Femur (tissue), 1 donor: Measurements from ENCODE around the gene MYO9A.
"Not testable (repeated sequence)": the region's sequence is repeated elsewhere in the genome, so short reads cannot be mapped to it uniquely, and the experiment has no call there.

ENCODE experiments used
- DNase-seq: peaks from one replicate; pipeline ENCODE4 v3.0.0-alpha.2; 2017

The MYO9A gene

GRCh38 chr15:72136170-72137051, 18.5 kb upstream of the MYO9A start:
- no peak for DNase-seq

GRCh38 chr15:72135719-72136118, 17.8 kb upstream of the MYO9A start:
- no peak for DNase-seq

DNA sequence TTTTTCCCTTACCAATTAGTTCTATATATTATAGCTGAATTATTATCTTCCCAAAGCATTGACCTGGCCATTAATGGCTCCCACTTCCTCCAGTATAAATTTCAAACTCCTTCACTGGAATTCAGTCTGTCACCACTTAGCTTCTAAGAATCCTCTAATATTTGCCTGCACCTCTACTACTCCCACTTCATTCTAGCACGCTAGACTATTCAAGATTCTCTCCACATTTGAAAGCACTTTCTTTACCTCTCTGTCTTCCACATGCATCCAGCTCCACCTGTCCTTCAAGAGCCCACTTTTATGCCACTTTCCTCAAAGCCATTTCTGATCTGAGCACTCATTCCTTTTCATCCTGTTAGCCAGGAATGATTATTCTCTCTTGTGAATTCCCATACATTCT, 15.3 kb upstream of the MYO9A start:
- DNase-seq: no peak

DNA sequence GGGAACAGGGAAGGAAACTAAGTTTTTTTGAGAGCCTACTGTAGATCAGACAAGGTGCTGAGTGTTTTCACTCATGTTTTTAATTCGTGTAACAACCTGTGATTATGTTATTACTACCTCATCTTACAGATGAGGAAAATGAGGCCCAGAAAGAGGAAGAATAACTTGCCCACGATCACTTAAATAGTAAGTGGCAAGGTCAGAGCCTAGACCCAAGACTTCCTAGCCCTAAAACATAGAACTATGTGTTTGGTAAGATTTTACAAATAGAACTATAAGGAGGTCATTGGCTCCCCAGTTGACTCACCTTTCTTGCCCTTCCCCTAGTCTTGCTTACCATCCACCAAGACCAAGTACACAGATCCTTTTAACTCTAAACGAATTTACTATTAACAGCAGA, 14.0 kb upstream of the MYO9A start:
- no peak for DNase-seq

DNA sequence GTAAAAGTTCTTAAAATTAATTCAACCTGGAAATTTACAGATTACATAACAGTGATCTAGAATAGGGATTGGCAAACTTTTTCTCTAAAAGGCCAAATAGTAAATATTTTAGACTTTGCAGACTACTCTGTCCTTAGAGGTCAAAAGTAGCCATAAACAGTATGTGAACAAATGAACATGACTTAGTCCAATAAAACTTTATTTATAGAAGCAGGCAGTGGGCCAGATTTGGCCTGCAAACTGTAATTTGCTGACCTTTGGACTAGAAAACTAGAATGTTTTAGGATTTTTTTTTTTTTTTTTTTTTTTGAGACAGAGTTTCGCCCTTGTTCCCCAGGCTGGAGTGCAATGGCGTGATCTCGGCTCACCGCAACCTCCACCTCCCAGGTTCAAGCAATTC, 12.3 kb upstream of the MYO9A start:
- DNase-seq: no peak

GRCh38 chr15:72128359-72128758, 10.4 kb upstream of the MYO9A start:
- DNase-seq: no peak

DNA sequence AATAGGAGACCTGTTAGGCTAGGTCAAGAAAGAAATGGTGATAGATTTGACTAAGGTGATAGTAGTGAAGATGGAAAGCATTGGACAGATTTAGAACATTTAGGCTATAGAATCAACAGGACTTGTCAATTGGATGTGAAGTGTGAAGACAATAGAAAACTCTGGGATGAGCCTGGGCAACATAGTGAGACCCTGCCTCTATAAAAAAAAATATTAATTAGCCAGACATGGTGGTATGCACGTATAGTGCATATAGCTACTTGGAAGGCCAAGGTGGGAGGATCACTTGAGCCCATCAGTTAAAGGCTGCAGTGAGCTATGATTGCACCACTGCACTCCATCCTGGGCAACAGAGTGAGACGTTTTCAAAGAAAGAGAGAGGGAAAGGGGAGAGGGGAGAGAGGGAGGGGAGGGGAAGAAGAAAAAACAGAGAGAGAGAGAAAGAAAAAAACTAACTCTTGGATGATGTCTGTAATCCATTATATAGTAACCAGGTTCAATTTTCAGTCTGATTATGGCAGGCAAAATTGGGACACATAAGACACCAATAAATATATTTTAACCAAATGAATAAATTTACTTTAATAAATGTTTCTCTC, 9.9 kb upstream of the MYO9A start:
- no peak for DNase-seq

DNA sequence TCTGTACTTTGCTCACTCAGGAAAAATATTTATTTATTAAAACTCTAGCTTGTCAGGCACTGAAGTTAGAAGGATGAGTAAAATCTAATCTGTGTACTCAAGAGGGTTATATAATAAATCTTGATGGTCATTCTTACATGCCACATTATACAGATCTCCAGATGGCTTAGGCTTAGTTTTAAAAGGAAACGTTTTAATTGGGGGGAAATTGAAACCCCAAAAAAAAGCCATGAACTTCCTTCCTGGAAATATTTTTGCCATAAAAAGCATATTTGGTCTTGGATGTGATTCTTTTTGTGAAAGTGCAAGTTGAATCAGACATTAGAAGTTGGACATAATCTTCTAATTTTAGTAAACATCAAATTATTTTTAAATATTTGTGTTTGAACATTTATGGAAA, 6.3 kb upstream of the MYO9A start:
- no peak for DNase-seq

DNA sequence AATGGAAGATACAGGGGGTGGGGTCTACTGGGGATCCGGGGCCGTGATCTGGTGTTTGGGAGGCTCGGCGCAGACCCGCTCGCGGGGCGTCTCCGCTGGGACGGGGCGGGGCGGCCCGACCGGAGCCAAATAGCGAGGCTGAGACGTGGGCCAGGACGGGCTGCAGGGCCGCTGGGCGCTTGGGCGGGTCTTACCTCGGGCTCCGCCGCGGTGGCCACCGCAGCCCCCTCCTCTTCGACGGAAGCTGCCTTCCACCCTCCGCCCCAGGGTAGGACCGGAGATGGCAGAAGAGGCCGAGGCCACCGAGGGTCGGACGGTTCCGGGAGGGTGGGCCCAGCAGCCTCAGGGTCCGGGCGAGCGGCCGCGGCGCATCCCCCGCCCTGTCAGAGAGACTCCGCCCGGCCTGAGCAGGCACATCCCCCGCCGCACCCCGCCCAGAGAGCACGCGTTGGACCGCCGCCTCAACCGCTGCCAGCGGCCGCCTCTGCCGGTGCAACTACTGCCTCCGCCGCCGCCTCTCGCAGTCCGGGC, 399 bp downstream of the MYO9A start:
- DNase-seq: peak; percentile 87

- DNase-seq: peak; percentile 29
Observed at GRCh38 chr15:72116731-72117485, 1.0 kb downstream of the MYO9A start.

GRCh38 chr15:72113347-72114031, 4.5 kb downstream of the MYO9A start:
- DNase-seq: no peak

DNA sequence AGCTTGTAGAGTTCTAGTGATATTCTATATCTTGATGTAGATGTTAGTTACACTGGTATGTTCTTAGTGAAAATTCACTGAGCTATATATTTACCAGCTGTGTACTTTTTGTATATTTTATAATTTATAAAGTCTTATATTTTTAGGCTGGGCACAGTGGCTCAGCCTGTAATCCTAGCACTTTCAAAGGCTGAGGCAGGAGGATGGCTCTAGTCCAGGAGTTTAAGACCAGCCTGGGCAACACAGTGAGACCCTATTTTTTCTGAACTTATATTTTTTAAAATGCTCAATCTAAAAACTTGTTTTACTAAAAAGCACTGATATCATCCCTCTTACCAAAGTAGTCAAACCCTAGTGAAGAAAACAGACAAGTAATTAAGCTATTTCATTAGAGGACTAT, 5.1 kb downstream of the MYO9A start:
- no peak for DNase-seq

GRCh38 chr15:72112116-72112515, 5.8 kb downstream of the MYO9A start:
- DNase-seq: peak; percentile 65

- DNase-seq: no peak
Observed at GRCh38 chr15:72110355-72110754, 7.6 kb downstream of the MYO9A start.

GRCh38 chr15:72106068-72106467, 11.9 kb downstream of the MYO9A start:
- no peak for DNase-seq

DNA sequence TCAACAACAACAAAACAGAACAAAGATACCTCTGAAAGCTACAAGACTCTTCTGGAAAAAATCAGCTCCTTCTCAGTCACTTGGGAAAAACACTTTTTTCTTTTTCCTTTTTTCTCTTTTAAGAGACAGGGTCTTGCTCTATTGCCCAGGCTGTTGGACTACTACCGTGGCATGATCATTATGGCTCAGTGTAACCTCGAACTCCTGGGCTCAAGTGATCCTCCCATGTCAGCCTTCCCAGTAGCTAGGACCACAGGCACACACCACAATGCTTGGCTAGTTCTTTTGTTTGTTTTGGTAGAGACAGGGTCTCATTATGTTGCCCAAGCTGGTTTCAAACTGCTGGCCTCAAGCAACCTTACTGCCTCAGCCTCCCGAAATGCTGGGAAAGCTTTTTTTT, 12.8 kb downstream of the MYO9A start:
- no peak for DNase-seq

DNA sequence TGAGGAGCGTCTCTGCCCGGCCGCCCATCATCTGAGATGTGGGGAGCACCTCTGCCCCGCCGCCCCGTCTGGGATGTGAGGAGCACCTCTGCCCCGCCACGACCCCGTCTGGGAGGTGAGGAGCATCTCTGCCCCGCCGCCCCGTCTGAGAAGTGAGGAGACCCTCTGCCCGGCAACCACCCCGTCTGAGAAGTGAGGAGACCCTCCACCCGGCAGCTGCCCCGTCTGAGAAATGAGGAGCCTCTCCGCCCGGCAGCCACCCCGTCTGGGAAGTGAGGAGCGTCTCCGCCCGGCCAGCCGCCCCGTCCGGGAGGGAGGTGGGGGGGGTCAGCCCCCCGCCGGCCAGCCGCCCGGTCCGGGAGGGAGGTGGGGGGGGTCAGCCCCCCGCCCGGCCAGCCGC, 17.4 kb downstream of the MYO9A start:
- not testable (repeated sequence) for DNase-seq

GRCh38 chr15:72099155-72099554, 18.8 kb downstream of the MYO9A start:
- no peak for DNase-seq

- DNase-seq: no peak
Observed at GRCh38 chr15:72098040-72098439, 19.9 kb downstream of the MYO9A start.

DNA sequence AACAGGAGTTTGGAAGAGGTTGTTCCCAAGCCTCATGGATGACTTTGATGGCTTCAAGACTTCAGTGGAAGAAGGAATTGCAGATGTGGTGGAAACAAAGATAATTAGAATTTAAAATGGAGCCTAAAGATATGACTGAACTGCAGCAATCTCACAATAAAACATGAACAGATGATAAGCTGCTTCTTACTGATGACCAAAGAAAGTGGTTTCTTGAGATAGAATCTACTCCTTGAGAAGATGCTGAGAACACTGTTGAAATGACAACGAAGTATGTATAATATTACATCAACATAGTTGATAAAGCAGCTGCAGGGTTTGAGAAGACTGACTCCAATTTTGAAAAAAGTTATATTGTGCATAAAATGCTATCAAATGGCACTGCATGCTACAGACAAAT, 21.2 kb downstream of the MYO9A start:
- DNase-seq: no peak

DNA sequence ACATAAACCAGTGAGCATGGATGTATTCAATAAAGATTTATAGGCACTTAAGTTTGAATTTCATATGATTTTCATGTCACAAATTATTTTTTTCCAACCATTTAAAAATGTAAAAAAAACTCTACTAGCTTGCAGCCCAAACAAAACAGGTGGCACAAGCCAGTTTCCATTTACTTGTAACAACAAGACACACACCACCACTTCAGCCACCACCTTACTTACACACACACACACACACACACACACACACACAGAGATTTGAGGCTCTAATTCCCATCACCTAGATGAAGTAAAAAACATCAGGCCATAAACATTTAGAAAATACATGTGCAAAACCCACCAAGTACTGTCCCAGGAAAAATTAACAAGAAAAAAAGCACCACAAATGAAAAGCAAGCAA, 25.3 kb downstream of the MYO9A start:
- DNase-seq: no peak

GRCh38 chr15:72092006-72092405, 25.9 kb downstream of the MYO9A start:
- no peak for DNase-seq
